GM18868 (cell line): ENCODE measurements around the gene DOCK1.

Experiments used
- ATAC-seq: cut with Tn5 transposase; IDR thresholded peaks from one replicate; pipeline ENCODE4 v1.9.1; 2021; ENCODE audit warnings: mild to moderate bottlenecking, moderate library complexity; ENCODE audit not compliant: unreplicated experiment

DOCK1 gene

DNA sequence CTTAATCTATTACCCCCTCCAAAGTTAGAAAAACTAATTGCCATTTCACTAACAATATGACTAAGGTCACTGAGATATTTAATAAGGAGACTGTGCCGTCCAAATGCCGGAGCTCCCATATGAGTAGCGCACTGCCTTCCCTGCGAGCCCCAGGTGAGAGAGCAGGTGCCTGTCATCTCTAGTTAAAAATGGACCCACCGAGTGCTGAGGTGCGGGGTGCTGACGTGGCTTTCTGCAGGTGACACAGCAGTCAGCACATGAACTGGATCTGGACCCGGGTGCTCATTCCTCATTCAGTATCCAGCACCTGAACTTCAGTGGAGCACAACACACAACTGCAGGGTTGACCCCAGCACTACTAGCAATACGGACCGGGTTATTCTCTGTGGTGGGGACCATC, 505.8 kb downstream of the DOCK1 start:
- ATAC-seq, result no peak

DNA sequence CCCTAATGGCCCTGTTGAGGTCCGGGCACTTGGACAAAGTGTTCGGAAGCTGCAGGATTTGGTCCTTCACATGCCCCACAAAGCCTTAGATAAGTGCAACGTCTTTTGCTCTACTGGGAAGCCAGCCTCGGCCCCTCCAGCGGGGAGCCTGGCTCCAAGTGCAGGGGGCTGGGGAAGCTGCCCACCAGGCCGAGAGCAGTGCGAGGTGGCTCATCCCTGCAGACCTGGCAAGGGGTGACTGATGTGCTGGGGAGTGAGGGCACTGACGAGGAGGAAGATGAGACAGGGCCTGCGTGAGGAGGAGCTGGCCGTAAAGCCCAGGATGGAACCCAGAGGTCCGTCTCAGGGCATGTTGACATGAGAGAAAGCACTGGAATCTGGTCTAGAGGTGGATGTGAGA, 508.1 kb downstream of the DOCK1 start:
- no peak for ATAC-seq

DNA sequence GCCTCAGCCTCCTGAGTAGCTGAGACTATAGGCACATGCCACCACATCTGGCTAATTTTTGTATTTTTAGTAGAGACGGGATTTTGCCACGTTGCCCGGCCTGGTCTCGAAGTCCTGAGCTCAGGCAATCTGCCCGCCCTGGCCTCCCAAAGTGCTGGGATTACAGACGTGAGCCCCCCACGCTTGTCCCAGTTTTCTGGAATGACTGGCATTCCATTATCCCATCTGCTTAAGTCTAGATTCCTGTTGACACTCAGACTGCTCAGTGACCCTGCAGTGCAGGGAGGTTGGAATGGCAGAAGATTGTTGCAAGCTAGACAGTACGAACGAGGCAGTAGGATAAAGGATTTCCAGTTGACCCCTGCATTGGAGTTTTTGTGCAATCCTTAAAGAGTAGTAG, 508.8 kb downstream of the DOCK1 start:
- no peak for ATAC-seq

GRCh38 chr10:127415116-127415515, 509.9 kb downstream of the DOCK1 start:
- ATAC-seq, result no peak

DNA sequence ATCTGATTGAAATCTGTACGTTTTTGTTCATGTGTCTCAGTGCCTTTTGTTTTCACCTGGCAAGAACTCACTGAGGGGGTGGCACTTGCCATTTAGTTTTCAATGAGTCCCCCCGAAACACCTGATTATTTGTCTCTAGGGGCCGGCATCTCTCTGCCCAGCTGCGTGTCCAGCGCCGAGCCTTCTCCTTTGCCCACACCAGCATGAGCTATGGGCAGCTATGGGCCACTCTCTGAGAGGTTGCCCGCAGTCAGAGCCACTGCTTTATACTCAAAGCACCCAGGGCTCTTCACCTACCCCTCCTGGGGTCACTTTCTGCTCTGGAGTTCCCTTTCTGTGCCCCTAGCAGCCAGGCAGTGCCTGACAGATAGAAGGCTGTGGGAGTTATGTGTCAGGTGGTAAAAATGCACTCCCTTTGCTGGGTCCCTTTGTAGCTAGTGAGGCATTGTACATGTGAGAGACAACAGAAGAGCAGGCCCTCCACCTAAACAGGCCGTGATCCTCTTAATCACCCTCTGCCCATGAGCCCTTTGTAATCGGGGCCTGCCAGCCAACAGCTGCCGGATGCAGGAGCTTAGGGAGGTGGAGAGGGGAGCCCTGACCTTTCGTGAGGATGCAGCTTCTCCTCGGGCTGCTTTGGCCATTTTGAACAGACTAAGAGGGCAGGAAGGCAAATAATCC, 510.8 kb downstream of the DOCK1 start:
- no peak for ATAC-seq

GRCh38 chr10:127417031-127417430, 511.8 kb downstream of the DOCK1 start:
- no peak for ATAC-seq

- no peak for ATAC-seq
Measured at GRCh38 chr10:127417686-127418401, 512.6 kb downstream of the DOCK1 start.

- ATAC-seq, result no peak
Measured at GRCh38 chr10:127418536-127419168, 513.4 kb downstream of the DOCK1 start.

DNA sequence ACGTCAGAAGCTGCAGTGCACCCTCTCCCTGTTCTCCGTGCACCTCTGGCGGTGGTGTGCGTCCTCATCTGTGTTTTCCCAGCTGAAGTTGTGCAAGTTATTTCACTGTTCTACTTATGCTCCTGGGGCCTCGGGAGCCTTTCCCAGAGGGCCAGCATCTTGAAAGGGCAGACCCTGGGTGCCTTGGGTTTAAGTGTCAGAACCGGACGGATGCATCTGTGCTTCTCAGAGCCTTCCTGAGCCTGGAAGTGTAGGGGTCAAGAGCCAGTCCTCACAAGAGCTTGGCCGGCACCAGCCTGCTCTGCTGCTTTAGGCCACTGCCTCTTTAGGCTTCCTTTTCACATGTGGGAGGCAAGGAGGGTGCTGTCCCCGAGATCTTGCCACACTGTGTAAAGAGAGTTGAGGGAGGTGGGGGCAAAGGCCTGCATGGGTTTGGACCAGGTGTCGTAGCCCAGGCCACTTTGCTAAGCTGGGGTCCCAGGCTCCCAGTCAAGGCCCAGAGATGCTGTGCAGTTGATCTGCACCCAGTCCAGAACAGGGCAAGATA, 515.0 kb downstream of the DOCK1 start:
- no peak for ATAC-seq

- no peak for ATAC-seq
Measured at GRCh38 chr10:127423218-127423915, 518.1 kb downstream of the DOCK1 start.

- ATAC-seq, result no peak
Measured at GRCh38 chr10:127424594-127425264, 519.5 kb downstream of the DOCK1 start.

DNA sequence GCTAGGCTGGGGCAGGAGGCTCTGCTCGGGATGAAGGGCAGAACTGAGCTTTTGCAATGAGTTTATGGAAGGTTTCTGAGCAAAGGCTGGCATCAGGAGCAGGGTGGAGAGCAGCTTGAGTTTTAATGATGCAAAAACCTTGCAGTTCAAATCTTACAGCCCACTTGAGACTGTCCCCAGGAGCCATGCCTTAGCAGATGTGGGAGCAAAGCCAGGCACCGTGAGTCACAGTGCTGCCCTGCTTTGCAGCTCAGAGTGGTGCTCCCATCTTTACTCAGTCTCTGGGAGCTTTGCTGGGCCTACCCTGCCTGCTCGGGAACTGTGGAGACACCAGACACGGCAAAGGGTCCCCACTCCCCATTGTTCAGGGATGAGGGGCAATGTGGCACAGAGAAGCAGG, 521.5 kb downstream of the DOCK1 start:
- no peak for ATAC-seq

DNA sequence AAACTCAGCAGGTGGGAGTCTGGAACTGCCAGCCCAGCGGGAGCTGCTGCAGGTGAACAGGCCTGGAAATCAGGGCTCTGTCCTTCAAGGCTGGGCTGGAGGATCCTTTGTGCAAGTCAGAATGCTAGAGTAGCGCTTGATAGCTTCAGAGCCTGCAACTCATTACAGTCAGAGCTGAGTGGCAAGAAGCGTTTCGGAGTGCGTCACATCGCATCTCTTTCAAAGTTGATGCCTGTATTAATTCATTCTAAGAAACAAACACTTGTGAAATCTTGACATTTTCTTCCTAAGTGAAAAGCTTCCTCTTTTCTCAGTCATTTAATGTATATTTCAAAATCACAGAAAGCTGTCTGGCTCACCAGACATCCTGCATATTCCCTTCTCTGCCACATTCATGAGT, 522.7 kb downstream of the DOCK1 start:
- no peak for ATAC-seq

- ATAC-seq, result no peak
Measured at GRCh38 chr10:127428385-127428980, 523.3 kb downstream of the DOCK1 start.

- no peak for ATAC-seq
Measured at GRCh38 chr10:127429601-127430312, 524.5 kb downstream of the DOCK1 start.

- ATAC-seq, result no peak
Measured at GRCh38 chr10:127431525-127431924, 526.3 kb downstream of the DOCK1 start.

DNA sequence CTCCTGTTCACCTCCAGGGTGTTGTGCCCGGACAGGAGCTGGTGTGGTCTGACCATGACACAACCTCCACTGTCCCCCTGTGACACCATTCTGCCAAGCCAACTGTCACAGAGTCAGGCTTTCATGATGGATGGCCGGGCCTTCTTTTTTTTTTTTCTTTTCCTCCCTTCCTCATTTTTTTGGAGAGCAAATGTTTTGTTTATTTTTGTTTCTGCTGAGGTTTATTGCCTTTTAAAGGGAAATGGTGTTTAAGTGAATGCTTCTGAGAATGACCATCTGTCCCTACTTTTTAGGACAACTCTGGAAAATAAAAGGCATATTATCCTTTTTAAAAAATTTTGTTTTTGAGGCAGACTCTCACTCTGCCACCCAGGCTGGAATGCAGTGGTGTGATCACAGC, 528.8 kb downstream of the DOCK1 start:
- no peak for ATAC-seq

- no peak for ATAC-seq
Measured at GRCh38 chr10:127435246-127435645, 530.0 kb downstream of the DOCK1 start.

DNA sequence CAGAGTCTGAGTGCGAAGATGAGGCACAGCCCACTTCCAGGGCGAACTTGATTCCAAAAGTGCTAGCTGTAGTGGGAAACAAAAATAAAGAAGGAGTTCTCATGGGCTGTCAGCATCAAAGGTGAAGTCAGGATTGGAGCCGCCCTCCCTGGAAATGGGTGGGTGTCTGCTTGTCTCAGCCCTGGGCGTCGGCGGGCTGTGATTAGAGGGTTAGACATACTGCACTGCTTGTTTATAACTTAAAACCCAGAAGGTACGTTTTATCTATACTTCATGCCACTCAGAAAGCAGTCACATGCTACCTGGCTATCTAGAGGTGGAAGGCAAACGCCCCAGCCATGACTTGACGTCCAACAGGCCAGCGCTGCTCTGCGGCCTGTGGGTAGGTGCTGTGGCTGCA, 535.1 kb downstream of the DOCK1 start:
- no peak for ATAC-seq
